Muscle layer of colon (tissue), 2 donors: ENCODE measurements around the gene ITIH2.
"Not testable (repeated sequence)": the region's sequence is repeated elsewhere in the genome, so short reads cannot be mapped to it uniquely, and the experiment has no call there.

Experiments used
- H3K27ac ChIP-seq: one replicate; pipeline ENCODE4 v1.7.0; 2013; ENCODE audit warnings: low read depth, mild to moderate bottlenecking, low read length, moderate library complexity
- H3K27me3 ChIP-seq, 2 donors: one replicate each; pipeline ENCODE4 v1.7.0; 2013; ENCODE audit warnings: low read length in 2 of 2, mild to moderate bottlenecking in 2 of 2; ENCODE audit not compliant: insufficient read depth in 2 of 2, control insufficient read depth in 1 of 2
- H3K36me3 ChIP-seq: one replicate; pipeline ENCODE4 v1.7.0; 2013; ENCODE audit warnings: mild to moderate bottlenecking, low read length; ENCODE audit not compliant: insufficient read depth
- H3K4me1 ChIP-seq: one replicate; pipeline ENCODE4 v1.7.0; 2013; ENCODE audit warnings: mild to moderate bottlenecking, low read length; ENCODE audit not compliant: insufficient read depth
- H3K4me3 ChIP-seq, 2 donors: one replicate each; pipeline ENCODE4 v1.7.0; 2013; ENCODE audit warnings: low read length in 2 of 2, low read depth in 1 of 2, mild to moderate bottlenecking in 1 of 2, moderate library complexity in 1 of 2
- H3K9ac ChIP-seq: one replicate; pipeline ENCODE4 v1.7.0; 2013; ENCODE audit warnings: low read length
- H3K9me3 ChIP-seq: one replicate; pipeline ENCODE4 v1.7.0; 2013; ENCODE audit warnings: mild to moderate bottlenecking, low read length
- donor health status: abdominal sarcoma.
- donor health status: Adenocarcinoma of cecum.

The ITIH2 gene

GRCh38 chr10:7756360-7756992 lies 53.4 kb downstream of the ITIH2 start:
- Histone ChIP-seq H3K36me3 (peaks cover 59% of the 10 kb centered on the region), H3K9ac (no peak overlapping the region), H3K27me3 (no peaks in the 10 kb centered on the region), H3K27ac (no peak overlapping the region), H3K4me1 (no peaks in the 10 kb centered on the region), H3K4me3 (no peak overlapping the region), H3K9me3 (no peaks in the 10 kb centered on the region)

DNA sequence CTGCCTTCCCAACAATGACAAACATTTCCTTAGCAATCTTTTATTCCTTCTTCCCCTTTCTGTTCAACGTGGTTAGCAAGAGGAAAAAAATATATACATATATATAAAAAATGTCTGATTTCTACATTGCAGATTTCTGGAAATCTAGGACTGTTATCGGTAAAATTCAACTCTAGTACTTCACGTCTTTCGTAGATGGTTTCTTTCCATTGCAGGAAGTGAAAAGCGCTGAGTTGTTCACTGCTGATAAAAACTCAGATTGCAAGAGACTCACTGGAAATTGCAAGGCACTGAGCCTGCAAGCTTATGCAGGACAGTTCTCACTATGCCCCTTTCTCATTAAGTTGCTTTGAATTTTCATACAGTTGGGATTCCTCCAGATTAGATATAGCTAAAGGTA lies 60.8 kb downstream of the ITIH2 start:
- no peak overlapping the region for H3K4me3 ChIP-seq
- H3K27me3 ChIP-seq, result no peaks in the 10 kb centered on the region
- H3K27ac ChIP-seq, result no peak overlapping the region
- H3K36me3 ChIP-seq, result peaks cover 61% of the 10 kb centered on the region
- H3K9me3 ChIP-seq, result no peaks in the 10 kb centered on the region
- H3K9ac ChIP-seq, result no peak overlapping the region
- no peaks in the 10 kb centered on the region for H3K4me1 ChIP-seq

DNA sequence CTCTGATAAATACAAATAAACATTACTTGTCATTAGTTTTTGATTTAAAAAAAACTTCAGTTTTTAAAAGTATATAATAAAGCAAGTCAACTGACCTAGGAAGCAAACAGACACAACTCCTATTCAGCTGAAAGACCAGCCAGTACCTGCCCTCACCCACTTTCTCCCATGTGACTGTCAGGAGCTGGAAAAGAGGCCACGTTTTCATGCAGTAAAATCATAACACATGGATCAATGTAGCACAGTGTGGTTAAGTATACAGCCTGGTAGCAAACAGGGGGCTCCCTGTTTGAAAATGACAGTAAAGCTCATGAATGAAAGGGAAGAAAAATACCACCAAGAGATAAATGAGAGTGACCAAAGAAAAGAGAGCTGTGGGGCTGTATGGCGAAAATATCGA lies 63.1 kb downstream of the ITIH2 start:
- no peaks in the 10 kb centered on the region for H3K27me3 ChIP-seq
- peaks cover 60% of the 10 kb centered on the region for H3K36me3 ChIP-seq
- H3K9ac ChIP-seq, result no peak overlapping the region
- H3K9me3 ChIP-seq, result no peaks in the 10 kb centered on the region
- H3K27ac ChIP-seq, result no peak overlapping the region
- H3K4me3 ChIP-seq, result no peak overlapping the region
- H3K4me1 ChIP-seq, result no peaks in the 10 kb centered on the region

DNA sequence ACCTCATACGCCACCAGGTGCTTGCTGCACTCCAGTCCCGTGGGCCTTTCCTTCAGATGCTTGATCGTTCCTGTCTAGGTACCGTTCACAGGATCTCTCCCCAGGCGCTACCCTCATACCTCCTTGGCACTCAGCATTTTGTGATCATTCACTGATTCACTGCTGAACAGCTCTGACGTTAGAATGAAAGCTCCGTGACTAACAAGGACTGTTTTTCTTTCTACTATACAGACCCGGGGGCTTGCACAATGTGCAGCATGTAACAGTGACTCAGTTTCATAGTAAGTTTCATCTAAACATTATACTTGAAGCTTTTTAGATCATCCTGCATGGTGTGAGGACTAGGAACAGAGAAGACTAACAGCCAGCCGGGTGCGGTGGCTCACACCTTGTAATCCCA lies 64.1 kb downstream of the ITIH2 start:
- H3K36me3 ChIP-seq, result peaks cover 63% of the 10 kb centered on the region
- H3K9me3 ChIP-seq, result no peaks in the 10 kb centered on the region
- no peaks in the 10 kb centered on the region for H3K27me3 ChIP-seq
- H3K4me1 ChIP-seq, result no peaks in the 10 kb centered on the region
- H3K9ac ChIP-seq, result no peak overlapping the region
- no peak overlapping the region for H3K27ac ChIP-seq
- no peak overlapping the region for H3K4me3 ChIP-seq

- Histone ChIP-seq H3K9ac (no peak overlapping the region), H3K27ac (no peak overlapping the region), H3K9me3 (no peaks in the 10 kb centered on the region), H3K27me3 (no peaks in the 10 kb centered on the region), H3K4me3 (no peak overlapping the region), H3K4me1 (no peaks in the 10 kb centered on the region), H3K36me3 (peaks cover 58% of the 10 kb centered on the region)
These were observed 65.3 kb downstream of the ITIH2 start for GRCh38 chr10:7768417-7768816.

- H3K36me3 ChIP-seq, result peaks cover 59% of the 10 kb centered on the region
These were observed 71.0 kb downstream of the ITIH2 start for GRCh38 chr10:7773845-7774801.

DNA sequence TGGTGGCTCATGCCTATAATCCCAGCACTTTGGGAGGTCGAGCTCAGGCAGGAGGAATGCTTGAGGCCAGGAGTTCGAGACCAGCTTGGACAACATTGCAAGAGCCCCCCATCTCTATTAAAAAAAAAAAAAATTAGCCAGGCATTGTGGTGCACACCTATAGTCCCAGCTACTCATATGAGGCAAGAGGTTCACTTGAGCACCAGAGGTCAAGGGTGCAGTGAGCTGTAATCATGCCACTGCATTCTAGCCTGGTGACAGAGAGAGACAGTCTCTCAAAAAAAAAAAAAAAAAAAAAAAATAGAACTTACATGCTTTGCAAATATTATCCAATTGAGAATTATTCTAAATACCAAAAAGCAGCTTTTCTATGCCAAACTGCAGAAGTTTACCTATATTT lies 73.7 kb downstream of the ITIH2 start:
- no peak overlapping the region for H3K9ac ChIP-seq
- no peaks in the 10 kb centered on the region for H3K9me3 ChIP-seq
- H3K27me3 ChIP-seq, result no peaks in the 10 kb centered on the region
- no peak overlapping the region for H3K4me3 ChIP-seq
- H3K27ac ChIP-seq, result no peak overlapping the region
- peaks cover 62% of the 10 kb centered on the region for H3K36me3 ChIP-seq
- no peaks in the 10 kb centered on the region for H3K4me1 ChIP-seq

More at GRCh38 chr10:7773845-7774801, 71.0 kb downstream of the ITIH2 start:
- Histone ChIP-seq H3K9ac (no peak overlapping the region), H3K27ac (no peak overlapping the region), H3K4me1 (no peaks in the 10 kb centered on the region), H3K9me3 (no peaks in the 10 kb centered on the region), H3K4me3 (no peak overlapping the region), H3K27me3 (no peaks in the 10 kb centered on the region)

DNA sequence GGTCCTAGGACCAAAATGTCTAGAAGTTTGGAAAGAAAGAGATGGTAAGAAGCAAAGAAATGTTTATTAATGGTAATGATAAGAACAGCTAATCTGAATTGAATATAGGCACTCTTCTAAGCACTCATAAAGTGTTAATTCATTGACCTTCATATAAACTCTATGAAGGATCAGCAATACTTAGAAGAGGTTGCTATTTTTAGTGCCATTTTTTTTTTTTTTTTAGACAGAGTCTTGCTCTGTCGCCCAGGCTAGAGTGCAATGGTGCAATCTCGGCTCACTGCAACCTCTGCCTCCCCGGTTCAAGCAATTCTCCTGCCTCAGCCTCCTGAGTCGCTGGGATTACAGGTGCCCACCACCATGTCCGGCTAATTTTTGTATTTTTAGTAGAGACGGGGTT lies 79.1 kb downstream of the ITIH2 start:
- not testable (repeated sequence) for H3K9me3 ChIP-seq, H3K27me3 ChIP-seq, H3K27ac ChIP-seq, H3K9ac ChIP-seq, H3K4me3 ChIP-seq
- H3K4me1 ChIP-seq, result peaks cover 11% of the 10 kb centered on the region
- H3K36me3 ChIP-seq, result peaks cover 32% of the 10 kb centered on the region

GRCh38 chr10:7786430-7786829 lies 83.3 kb downstream of the ITIH2 start:
- Histone ChIP-seq H3K4me1 (peaks cover 35% of the 10 kb centered on the region), H3K9ac (peak overlapping the region; percentile 83), H3K27ac (no peak overlapping the region), H3K9me3 (no peaks in the 10 kb centered on the region), H3K36me3 (no peaks in the 10 kb centered on the region), H3K4me3 (peak overlapping the region in 1 of 2 donors; percentile 100), H3K27me3 (no peaks in the 10 kb centered on the region)

DNA sequence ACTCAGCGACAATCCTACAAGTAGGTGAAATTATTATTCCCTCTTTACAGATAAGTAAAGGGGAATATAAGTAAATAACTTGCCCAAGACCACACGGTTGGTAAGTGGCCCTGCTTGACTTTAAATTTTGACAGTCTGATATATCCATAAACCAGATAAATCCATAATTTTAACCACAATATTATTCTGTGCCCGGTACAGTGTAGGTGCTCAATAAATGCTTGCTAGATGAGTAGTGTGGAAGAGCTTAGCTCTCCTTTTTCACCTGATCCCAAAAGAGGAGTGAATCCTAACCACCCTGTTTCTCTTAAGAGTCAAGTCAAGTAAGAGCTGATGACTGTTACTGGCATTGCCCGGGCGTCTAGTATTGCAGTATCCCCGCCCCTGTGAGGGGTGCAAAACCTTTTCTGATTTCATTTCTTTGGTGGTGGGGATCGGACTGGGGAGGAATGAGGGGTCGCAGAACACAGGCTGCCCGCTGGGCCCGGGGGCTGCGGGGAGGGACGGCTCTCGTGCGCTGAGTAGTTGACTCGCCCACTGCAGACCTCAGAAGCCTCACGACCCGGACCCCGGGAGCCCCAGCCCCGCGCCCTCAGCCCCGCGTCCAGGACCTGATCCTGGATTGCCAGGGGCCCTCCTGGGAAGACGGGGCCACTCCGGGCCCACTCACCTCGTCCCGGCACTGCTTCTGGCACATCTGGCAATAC lies 84.2 kb downstream of the ITIH2 start:
- Histone ChIP-seq H3K36me3 (no peaks in the 10 kb centered on the region), H3K27ac (peak overlapping the region; percentile 77), H3K27me3 (no peaks in the 10 kb centered on the region), H3K9ac (peak overlapping the region; percentile 83), H3K4me1 (peaks cover 44% of the 10 kb centered on the region), H3K9me3 (no peaks in the 10 kb centered on the region), H3K4me3 (peak overlapping the region; percentile 95 to 100)

GRCh38 chr10:7787857-7788638 lies 84.9 kb downstream of the ITIH2 start, which contains the start of the genes ATP5F1C and KIN:
Gene ATP5F1C, plus strand, starts transcription at chr10:7788177. Its CDS starts 31 bp downstream, at chr10:7788208.
Gene KIN, minus strand, starts transcription at chr10:7787993. Its CDS starts 60 bp downstream, at chr10:7787933.
- H3K9ac ChIP-seq, result peak within 1 kb of the TSS; percentile 88
- H3K9me3 ChIP-seq, result no peaks in the 10 kb centered on the region
- H3K4me3 ChIP-seq, result peak within 1 kb of the TSS; percentile 95 to 100
- H3K27ac ChIP-seq, result peak within 1 kb of the TSS; percentile 82
- no peaks in the 10 kb centered on the region for H3K27me3 ChIP-seq
- peaks cover 4% of the 10 kb centered on the region for H3K36me3 ChIP-seq
- peaks cover 50% of the 10 kb centered on the region for H3K4me1 ChIP-seq
